MM.1S (cell line): ENCODE results near the gene ARHGAP42.

Experiments used
- CTCF ChIP-seq: fragments of 300-600 bp; sonication (generic); IDR thresholded peaks from 2 replicates; pipeline ENCODE4 v1.5.1; 2016; ENCODE audit warnings: antibody characterized with exemption, low read length, mixed read lengths
- EZH2phosphoT487 ChIP-seq: fragments of 300-600 bp; sonication (generic); IDR thresholded peaks from 2 replicates; pipeline ENCODE4 v1.6.1; 2018; ENCODE audit warnings: antibody characterized with exemption, low read length

GRCh38 chr11:100769165-100769564 lies 82.1 kb downstream of the ARHGAP42 start:
- no peak for TF ChIP-seq CTCF
- TF ChIP-seq EZH2phosphoT487: no peak
